Natural killer cell (primary cell): Measurements from ENCODE around the gene LLGL2. TPM values are rescaled to one million over a fixed set of nuclear protein-coding genes. Genes with fewer than 3 reads are reported as not detected.

Experiments
- ATAC-seq, 3 donors: fragments of 150-1000 bp in 2 of 3; fragments of 200-7000 bp in 1 of 3; cut with Tn5 transposase; 1 replicate in 1 of 3; 2 replicates in 2 of 3; pipeline ENCODE4 v1.10.0; 2021; ENCODE audit warnings: mild to moderate bottlenecking in 2 of 3, moderate library complexity in 2 of 3
- DNase-seq, 2 donors: peaks; one replicate each; pipeline versions ENCODE4 v3.0.0 to v3.0.0-alpha.2; 2013 to 2021; ENCODE audit warnings: mixed read lengths in 1 of 2
- H3K27ac ChIP-seq: one replicate; pipeline ENCODE4 v1.5.1; 2013; ENCODE audit warnings: mild to moderate bottlenecking, low read length
- H3K27me3 ChIP-seq: one replicate; pipeline ENCODE4 v1.6.1; 2013; ENCODE audit warnings: low read length; ENCODE audit not compliant: control insufficient read depth, insufficient read depth
- H3K36me3 ChIP-seq: one replicate; pipeline ENCODE4 v1.6.1; 2013; ENCODE audit warnings: low read length; ENCODE audit not compliant: control insufficient read depth, insufficient read depth
- H3K4me1 ChIP-seq: one replicate; pipeline ENCODE4 v1.6.1; 2013; ENCODE audit warnings: low read length; ENCODE audit not compliant: control insufficient read depth, insufficient read depth
- H3K4me3 ChIP-seq: one replicate; pipeline ENCODE4 v1.5.1; 2013; ENCODE audit warnings: low read length
- H3K9me3 ChIP-seq: one replicate; pipeline ENCODE4 v1.6.1; 2013; ENCODE audit warnings: low read length; ENCODE audit not compliant: control insufficient read depth, insufficient read depth
- H3K27ac Mint-ChIP-seq, 2 donors: one replicate each; pipeline ENCODE4 v1.8.0; 2022; ENCODE audit warnings: mild to moderate bottlenecking in 2 of 2, mixed read lengths in 2 of 2, moderate library complexity in 1 of 2
- H3K27me3 Mint-ChIP-seq, 2 donors: one replicate each; pipeline ENCODE4 v1.8.0; 2022; ENCODE audit warnings: low read depth in 2 of 2, mixed read lengths in 2 of 2
- H3K36me3 Mint-ChIP-seq: one replicate; pipeline ENCODE4 v1.8.0; 2022; ENCODE audit warnings: mixed read lengths
- H3K4me1 Mint-ChIP-seq, 2 donors: one replicate each; pipeline ENCODE4 v1.8.0; 2022; ENCODE audit warnings: mixed read lengths in 2 of 2
- H3K4me3 Mint-ChIP-seq: one replicate; pipeline ENCODE4 v1.8.0; 2022; ENCODE audit warnings: mild to moderate bottlenecking, moderate library complexity, mixed read lengths
- H3K9me3 Mint-ChIP-seq, 2 donors: one replicate each; pipeline ENCODE4 v1.8.0; 2022; ENCODE audit warnings: mixed read lengths in 2 of 2
- whole genome bisulfite sequencing: methylation state at CpG from one replicate; pipeline ENCODE4 v1.1.7; 2013; ENCODE audit warnings: missing lambda C conversion rate; ENCODE audit not compliant: insufficient coverage; 5-methylcytosine and 5-hydroxymethylcytosine counted together
- intact Hi-C: fragments of 100-400 bp; cut with micrococcal nuclease; formaldehyde crosslinking; loops from one replicate; pipeline ENCODE4 v1.14.2; 2022
- total RNA-seq, 4 donors: library from RNA; stranded (reverse); fragments of 120-200 nt in 1 of 4; gene quantifications; one replicate each; pipeline versions ENCODE4 v1.2.3 to v1.2.4, GENCODE V29; 2013 to 2022
- TF ChIP-seq, protein P1 (sequence below): fragments of 200-600 bp; IDR thresholded peaks from one replicate; pipeline ENCODE4 v1.8.0; 2022; ENCODE audit warnings: antibody characterized with exemption

The LLGL2 gene
- total RNA-seq, 3 donors from 2014 or later (not counting 1 experiment from before 2014, with no cell fraction given), result 229 to 302 (median 244) TPM

- intact Hi-C loops, result no loop called here
- peaks cover 6% of the 10 kb centered on the region for H3K36me3 ChIP-seq
- H3K9me3 ChIP-seq, result no peaks in the 10 kb centered on the region
- Mint-ChIP-seq H3K36me3 (no peaks in the 10 kb centered on the region), H3K27ac (peak overlapping the region in 1 of 2 donors; percentile 79), H3K4me1 (peaks cover 21 to 35% of the 10 kb centered on the region in 2 donors), H3K4me3 (no peak overlapping the region), H3K27me3 (no peaks in the 10 kb centered on the region), H3K9me3 (no peaks in the 10 kb centered on the region)
- DNase-seq, result no peak
- peaks cover 29% of the 10 kb centered on the region for H3K4me1 ChIP-seq
- H3K27me3 ChIP-seq, result no peaks in the 10 kb centered on the region
- TF ChIP-seq, protein P1, sequence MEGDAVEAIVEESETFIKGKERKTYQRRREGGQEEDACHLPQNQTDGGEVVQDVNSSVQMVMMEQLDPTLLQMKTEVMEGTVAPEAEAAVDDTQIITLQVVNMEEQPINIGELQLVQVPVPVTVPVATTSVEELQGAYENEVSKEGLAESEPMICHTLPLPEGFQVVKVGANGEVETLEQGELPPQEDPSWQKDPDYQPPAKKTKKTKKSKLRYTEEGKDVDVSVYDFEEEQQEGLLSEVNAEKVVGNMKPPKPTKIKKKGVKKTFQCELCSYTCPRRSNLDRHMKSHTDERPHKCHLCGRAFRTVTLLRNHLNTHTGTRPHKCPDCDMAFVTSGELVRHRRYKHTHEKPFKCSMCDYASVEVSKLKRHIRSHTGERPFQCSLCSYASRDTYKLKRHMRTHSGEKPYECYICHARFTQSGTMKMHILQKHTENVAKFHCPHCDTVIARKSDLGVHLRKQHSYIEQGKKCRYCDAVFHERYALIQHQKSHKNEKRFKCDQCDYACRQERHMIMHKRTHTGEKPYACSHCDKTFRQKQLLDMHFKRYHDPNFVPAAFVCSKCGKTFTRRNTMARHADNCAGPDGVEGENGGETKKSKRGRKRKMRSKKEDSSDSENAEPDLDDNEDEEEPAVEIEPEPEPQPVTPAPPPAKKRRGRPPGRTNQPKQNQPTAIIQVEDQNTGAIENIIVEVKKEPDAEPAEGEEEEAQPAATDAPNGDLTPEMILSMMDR, result no peak
- no peak for ATAC-seq
- no peak overlapping the region for H3K27ac ChIP-seq
- 95% methylated on average over 7 of the region's 7 CpGs for WGBS
- H3K4me3 ChIP-seq, result no peak overlapping the region
Observed at GRCh38 chr17:75551266-75551665, 25.8 kb downstream of the LLGL2 start.

- intact Hi-C loops, result no loop called here
- Histone ChIP-seq H3K4me3 (no peak overlapping the region), H3K4me1 (peaks cover 29% of the 10 kb centered on the region), H3K9me3 (no peaks in the 10 kb centered on the region), H3K36me3 (peaks cover 2% of the 10 kb centered on the region), H3K27me3 (no peaks in the 10 kb centered on the region), H3K27ac (no peak overlapping the region)
- Mint-ChIP-seq H3K27me3 (no peaks in the 10 kb centered on the region), H3K36me3 (no peaks in the 10 kb centered on the region), H3K4me3 (no peak overlapping the region), H3K27ac (peak overlapping the region; percentile 38 to 66), H3K4me1 (peaks cover 13 to 25% of the 10 kb centered on the region in 2 donors), H3K9me3 (no peaks in the 10 kb centered on the region)
- TF ChIP-seq, protein P1, result no peak
- ATAC-seq, result no peak
- no peak for DNase-seq
- 95% methylated on average over 12 of the region's 14 CpGs for WGBS
Observed at GRCh38 chr17:75552425-75553294, 27.2 kb downstream of the LLGL2 start.

DNA sequence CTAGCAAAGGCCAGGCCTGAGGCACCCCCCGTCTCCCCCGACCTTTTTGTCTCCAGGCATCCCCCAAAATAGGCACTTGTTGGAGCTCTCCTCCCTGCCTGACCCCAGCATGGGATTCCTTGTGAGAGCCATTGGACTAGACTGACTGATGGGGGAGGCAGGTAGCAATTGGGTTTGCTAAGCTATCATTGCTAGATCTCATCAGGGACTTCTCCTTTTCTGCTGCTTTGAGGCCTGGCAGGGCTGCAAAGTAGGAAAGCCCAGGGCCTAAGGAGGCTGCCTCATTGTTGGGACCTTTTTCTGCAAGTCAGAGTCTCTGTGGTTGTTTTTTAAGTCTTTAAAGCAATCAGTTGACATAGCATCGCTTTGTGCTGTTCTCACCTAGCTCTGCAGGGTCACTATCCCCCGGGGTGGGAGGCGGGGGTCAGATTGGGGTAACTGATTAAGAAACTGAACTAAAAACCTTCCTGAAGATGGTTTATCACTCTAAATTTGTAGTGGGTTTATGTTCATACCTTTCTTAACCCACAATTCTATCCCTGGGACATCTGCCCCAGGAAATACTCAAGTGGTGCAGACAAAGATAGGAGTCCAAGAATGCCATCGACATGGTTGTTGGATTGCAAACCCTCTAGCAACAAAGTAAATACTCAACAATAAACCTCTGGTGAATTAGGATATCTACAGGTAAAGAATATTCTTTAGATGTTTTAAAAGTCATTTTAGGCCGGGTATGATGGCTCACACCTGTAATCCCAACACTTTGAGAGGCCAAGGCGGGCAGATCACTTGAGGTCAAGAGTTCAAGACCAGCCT lies 28.0 kb downstream of the LLGL2 start:
- no peak overlapping the region for H3K4me3 ChIP-seq
- H3K4me1 ChIP-seq, result peaks cover 25% of the 10 kb centered on the region
- Mint-ChIP-seq H3K9me3 (no peaks in the 10 kb centered on the region), H3K27ac (peak overlapping the region; percentile 38 to 66), H3K27me3 (no peaks in the 10 kb centered on the region), H3K4me3 (no peak overlapping the region), H3K4me1 (peaks cover 10 to 22% of the 10 kb centered on the region in 2 donors), H3K36me3 (no peaks in the 10 kb centered on the region)
- TF ChIP-seq, protein P1, result no peak
- 73% methylated on average over 7 of the region's 8 CpGs for WGBS
- H3K36me3 ChIP-seq, result peaks cover 5% of the 10 kb centered on the region
- DNase-seq (no peak), ATAC-seq (no peak)
- no peak overlapping the region for H3K27ac ChIP-seq
- no peaks in the 10 kb centered on the region for H3K27me3 ChIP-seq
- no peaks in the 10 kb centered on the region for H3K9me3 ChIP-seq
- intact Hi-C loops, result no loop called here
